NOMO-1 treated with dmso at 0.1 percent for 144 hours (cell line): ENCODE results near the gene PHF3.

ENCODE experiments used
- DNase-seq: peaks from one replicate; lab custom pipeline; 2025; ENCODE audit not compliant: unreplicated experiment; lab: John Stamatoyannopoulos, UW

Gene PHF3

DNA sequence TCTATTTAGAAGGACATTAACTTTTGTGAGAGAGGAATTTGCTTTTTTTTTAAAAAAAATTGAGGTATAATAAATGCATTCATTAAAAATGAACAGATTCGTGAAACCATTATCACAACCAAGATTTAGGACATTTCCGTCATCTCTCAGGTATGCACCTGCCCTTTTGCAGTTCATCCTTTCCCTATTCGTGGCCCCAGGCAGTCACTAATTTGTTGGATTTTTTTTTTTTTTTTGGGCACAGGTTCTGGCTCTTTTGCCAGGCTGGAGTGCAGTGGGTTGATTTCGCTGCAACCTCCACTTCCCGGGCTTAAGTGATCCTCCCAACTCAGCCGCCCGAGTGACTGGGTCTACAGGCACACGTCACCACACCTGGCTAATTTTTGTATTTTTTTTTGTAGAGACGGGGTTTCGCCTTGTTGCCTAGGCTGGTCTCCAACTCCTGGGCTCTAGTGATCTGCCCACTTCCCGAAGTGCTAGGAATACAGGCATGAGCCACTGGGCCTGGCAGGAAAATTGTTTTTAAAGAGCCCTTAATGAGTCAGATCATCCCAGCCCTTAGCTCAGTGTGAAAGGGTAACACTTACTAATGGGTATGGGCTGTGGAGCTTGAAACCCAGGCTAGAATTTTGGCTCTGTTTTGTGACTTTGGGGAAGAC is 9.2 kb downstream of the PHF3 start:
- DNase-seq = no peak

GRCh38 chr6:63649269-63649668 is 13.7 kb downstream of the PHF3 start:
- no peak for DNase-seq

DNA sequence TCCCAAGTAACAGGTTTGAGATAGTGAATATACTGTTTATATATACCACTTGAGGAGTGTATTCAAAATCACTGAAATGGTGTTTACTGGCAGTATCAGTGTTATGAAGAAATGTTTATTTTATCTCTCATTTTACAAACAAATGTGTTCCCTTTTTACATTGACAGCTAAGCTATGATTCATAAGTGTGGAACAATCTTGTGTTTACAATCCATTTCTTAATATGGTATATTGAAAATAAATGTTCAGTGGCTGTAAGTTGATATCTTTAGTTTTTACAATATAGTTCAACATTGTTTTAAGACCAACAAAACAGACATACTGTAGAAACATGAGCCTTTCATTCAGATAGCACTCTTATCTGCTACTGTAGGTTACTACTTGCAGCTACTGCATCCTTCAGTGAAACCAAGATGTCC is 14.3 kb downstream of the PHF3 start:
- DNase-seq = no peak

GRCh38 chr6:63652980-63653379 is 17.4 kb downstream of the PHF3 start:
- no peak for DNase-seq

DNA sequence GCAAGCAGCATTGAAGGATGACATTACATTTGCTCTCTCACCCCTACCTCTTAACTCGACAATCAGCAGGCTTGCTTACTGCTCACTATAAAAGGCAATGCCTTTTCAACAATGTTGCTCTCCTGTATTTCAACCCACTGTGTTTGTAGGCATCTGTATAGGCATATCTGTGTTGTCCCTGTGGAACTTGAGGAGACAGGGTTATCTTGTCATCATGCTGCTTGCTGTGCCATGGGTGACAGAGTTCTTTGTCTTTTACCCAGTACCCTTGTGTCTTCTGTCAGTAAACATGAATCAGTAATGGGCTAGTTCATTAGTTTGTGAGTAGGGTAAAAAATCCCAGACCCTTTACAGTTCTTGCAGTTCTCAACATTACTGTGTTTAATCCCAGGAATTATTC is 25.2 kb downstream of the PHF3 start:
- DNase-seq = no peak

GRCh38 chr6:63661769-63662168 is 26.2 kb downstream of the PHF3 start:
- no peak for DNase-seq

DNA sequence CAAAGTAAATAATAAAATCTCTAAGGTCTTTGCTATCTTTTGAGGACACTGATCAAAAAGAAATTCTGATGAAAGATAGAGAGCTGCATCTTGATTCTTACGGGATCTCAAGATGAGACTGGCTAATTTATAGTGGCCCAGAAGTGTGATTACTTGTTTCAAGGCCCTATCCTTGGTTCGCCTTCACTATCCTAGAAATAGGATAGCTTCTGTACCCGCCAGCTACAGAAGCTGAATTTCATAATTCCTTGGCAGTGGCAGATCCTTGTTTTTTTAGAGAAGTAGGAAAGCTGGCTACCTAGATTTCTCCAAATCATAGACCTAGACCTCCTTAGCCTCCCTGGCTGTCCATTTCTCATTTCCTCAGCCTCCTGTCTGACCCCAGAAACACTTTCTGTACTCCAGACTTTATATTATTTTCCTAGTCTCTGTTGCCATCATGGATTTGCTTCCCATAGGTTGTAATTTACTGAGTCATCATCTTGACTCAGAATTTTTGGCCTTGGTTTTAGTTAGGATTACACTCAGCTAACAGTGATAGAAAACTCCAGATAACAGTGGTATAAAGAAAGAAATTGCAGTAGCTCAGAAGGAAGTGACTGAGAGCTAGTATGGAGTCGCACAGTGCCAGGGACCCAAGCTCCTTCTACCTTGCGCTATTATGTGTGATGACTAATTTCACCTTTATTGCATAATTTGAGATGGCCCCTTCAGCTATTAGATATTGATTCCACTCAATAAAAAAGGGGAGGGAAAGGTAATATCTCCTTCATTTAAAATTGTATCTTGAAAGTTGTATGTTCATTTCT is 27.7 kb downstream of the PHF3 start:
- DNase-seq = no peak

GRCh38 chr6:63663956-63664281 is 28.3 kb downstream of the PHF3 start:
- DNase-seq = no peak

DNA sequence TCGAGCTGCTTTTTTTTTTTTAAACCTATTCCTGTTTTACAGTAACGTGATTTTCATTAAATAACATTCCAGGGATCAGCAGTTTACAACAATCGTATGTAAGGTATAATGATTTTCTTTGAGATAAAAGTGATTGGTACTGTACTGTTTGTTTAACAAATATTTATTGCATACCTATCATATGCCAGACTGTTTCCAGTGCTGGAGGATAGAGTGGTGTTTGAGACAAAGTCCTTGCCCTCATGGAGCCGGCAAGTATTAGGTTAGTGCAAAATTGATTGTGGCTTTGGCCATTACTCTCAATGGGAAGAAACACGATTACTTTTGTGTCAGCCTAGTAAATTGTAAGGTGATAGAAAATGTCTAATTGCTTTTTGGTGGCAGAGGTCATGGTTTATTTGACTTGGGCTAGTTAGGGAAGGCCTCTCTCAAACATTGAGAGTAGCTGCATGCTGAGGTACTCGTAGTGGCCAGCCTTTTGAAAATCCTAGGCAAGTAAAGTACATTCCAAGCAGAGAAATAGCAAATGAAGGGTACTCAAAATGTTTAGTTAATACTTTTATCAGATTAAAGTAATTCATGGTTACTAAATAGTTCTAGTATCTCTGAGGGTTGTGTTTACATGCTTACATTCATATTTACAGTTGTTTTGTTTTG is 35.6 kb downstream of the PHF3 start:
- no peak for DNase-seq

DNA sequence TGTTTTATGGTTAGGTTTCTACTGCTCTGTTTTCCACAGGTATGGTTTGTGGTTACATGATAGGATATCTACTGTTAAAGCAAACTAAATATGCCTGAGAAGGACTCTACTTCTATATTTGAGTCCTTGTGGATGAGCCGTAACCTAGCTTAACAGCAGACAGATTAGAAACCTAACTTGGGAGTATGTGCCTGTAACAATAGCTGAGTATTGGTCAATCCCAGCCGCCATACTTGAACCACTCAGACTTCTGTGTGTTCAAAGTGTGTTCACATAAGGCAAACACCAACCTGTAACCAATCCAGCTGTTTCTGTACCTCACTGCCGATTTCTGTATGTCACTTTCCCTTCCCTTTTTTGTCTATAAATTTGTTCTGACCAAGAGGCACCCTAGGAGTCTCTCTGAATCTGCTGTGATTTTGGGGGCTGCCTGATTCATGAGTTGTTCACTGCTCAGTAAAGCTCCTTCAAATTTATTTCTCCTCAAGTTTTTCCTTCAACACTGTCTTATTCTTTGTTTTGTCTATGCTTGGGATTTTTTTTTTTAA is 37.1 kb downstream of the PHF3 start:
- DNase-seq = no peak

GRCh38 chr6:63673692-63674091 is 38.1 kb downstream of the PHF3 start:
- no peak for DNase-seq

DNA sequence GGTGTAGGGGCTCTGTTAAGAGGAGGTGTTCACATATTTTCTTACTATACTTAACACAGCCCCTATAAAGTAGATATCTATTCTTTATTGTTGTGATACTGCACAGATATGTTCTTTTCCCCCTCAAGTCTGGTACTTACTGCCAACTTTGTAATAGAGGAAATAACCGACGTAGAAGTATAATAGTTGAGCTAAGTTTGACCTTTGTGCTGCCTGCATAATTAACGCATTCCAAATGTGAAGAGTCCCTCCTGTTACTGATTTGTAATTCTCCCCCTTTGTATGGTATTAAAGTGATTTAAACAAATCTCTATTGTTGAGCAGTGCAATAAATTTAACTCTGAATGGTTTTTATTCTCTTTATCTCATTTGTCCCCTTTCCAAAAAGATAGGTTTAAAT is 39.0 kb downstream of the PHF3 start:
- no peak for DNase-seq

DNA sequence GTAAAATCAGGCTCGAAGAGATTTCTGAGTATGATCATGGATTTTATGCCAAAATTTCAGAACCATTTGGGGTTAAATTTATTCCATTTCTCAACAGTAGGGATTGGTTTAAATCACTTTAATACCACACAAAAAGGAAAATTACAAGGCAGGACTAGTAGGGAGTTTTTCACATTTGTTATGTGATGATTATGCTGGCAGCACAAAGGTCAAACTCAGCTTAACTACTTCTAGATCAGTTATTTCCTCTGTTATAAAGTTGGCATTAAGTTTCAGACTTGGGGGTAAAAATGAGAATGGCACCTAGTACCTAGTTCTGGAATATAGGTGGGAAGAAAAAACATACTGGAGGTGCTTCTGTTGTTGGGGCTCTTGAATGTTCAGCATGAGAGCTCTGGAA is 39.5 kb downstream of the PHF3 start:
- no peak for DNase-seq

GRCh38 chr6:63676412-63677114 is 41.0 kb downstream of the PHF3 start:
- no peak for DNase-seq

DNA sequence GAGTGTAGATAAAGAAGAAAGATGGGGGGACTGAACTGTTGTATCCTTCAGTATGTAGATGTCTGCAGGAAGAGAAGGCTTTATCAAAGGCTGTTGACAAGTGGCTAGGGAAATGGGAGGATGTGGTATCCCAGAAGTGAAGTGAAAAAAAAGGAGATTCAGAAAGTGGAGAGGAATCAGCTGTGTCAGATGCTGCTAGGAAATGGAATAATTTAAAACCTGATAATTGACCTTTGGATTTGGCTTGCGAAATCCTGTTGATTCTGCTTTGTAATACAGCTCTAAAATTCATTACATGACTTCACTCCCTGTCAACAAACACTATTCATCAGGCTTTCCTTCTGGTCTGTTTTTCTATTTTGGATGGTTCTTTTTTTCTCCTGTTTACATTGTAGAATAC is 41.7 kb downstream of the PHF3 start:
- no peak for DNase-seq

GRCh38 chr6:63683071-63683603 is 47.5 kb downstream of the PHF3 start:
- no peak for DNase-seq

- DNase-seq = peak; percentile 79
Measured at GRCh38 chr6:63685446-63686379, 50.1 kb downstream of the PHF3 start.

DNA sequence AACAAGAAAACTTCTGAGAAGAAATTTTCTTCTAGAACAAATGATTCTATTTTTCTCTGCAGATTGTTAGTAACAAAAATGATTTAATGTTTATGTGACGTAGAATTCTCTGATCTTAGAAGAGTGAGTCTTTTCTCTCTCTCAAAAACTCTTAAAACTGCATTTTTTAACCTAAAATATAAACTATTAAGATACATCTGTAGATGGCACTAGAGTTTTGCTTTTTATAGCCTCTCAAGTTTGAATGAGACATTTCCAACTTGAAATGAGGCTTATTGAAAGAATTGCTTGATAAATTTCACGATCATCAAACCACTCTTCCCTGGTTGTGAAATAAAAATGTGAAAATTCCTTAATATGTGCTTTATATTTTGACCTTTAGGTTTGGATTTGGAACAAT is 53.8 kb downstream of the PHF3 start:
- no peak for DNase-seq

GRCh38 chr6:63690221-63690620 is 54.6 kb downstream of the PHF3 start:
- peak; percentile 17 for DNase-seq

DNA sequence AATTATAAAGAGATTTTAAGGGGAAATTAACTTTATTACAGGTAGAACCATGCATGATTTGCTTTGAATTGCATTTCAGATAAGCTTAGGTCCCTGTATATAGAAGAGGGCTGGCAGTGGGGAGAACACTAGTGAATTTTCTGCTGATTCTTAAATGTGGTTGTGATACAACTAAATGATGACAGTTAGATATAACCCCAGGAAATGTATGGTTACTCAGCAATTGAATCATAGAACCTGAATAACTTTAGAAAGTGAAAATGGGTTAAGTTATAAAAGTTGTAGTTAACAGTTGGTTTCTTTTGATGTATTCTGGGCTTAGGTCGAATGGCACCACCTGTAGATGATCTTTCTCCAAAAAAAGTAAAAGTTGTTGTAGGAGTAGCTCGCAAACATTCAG is 70.1 kb downstream of the PHF3 start:
- no peak for DNase-seq
